ENCODE data around the gene RAVER1.
A peak's percentile ranks its signal among the peaks of the same experiment; 100 is the strongest.
"Not testable (repeated sequence)": the region's sequence is repeated elsewhere in the genome, so short reads cannot be mapped to it uniquely, and the experiment has no call there.

RAVER1 gene

GRCh38 chr19:10339380-10339960, 6.1 kb upstream of the RAVER1 start, which contains the start of gene ICAM3:
TSS of gene ICAM3 (minus strand) at chr19:10339624. CDS start at chr19:10339614, 10 bp downstream.
- H3K4me3 ChIP-seq (ENCODE audit: low read depth, low read length), result no peak within 1 kb of the TSS
- H3K36me3 ChIP-seq (ENCODE audit: control insufficient read depth, insufficient read depth, low read length), result no peaks in the 10 kb centered on the region
- peaks cover 2% of the 10 kb centered on the region for H3K27me3 ChIP-seq (ENCODE audit: control insufficient read depth, insufficient read depth, low read length)
- no peak within 1 kb of the TSS for H3K9ac ChIP-seq (ENCODE audit: low read depth, low read length)
- H3K9me3 ChIP-seq (ENCODE audit: control insufficient read depth, insufficient read depth, low read length), result no peaks in the 10 kb centered on the region
- H3K4me1 ChIP-seq (ENCODE audit: control insufficient read depth, insufficient read depth, low read length), result peaks cover 5% of the 10 kb centered on the region

GRCh38 chr19:10338940-10339339, 5.6 kb upstream of the RAVER1 start:
- Histone ChIP-seq H3K4me3 (ENCODE audit: low read depth, low read length) (no peak overlapping the region), H3K9me3 (ENCODE audit: control insufficient read depth, insufficient read depth, low read length) (no peaks in the 10 kb centered on the region), H3K27me3 (ENCODE audit: control insufficient read depth, insufficient read depth, low read length) (peaks cover 6% of the 10 kb centered on the region), H3K4me1 (ENCODE audit: control insufficient read depth, insufficient read depth, low read length) (peaks cover 5% of the 10 kb centered on the region), H3K9ac (ENCODE audit: low read depth, low read length) (no peak overlapping the region), H3K36me3 (ENCODE audit: control insufficient read depth, insufficient read depth, low read length) (no peaks in the 10 kb centered on the region)

GRCh38 chr19:10336725-10337124, 3.4 kb upstream of the RAVER1 start:
- not testable (repeated sequence) for H3K36me3 ChIP-seq (ENCODE audit: control insufficient read depth, insufficient read depth, low read length); H3K4me3 ChIP-seq (ENCODE audit: low read depth, low read length); H3K9me3 ChIP-seq (ENCODE audit: control insufficient read depth, insufficient read depth, low read length); H3K27me3 ChIP-seq (ENCODE audit: control insufficient read depth, insufficient read depth, low read length); H3K9ac ChIP-seq (ENCODE audit: low read depth, low read length); H3K4me1 ChIP-seq (ENCODE audit: control insufficient read depth, insufficient read depth, low read length)

GRCh38 chr19:10335352-10335985, 2.1 kb upstream of the RAVER1 start:
- Histone ChIP-seq H3K9ac (ENCODE audit: low read depth, low read length) (no peak overlapping the region), H3K9me3 (ENCODE audit: control insufficient read depth, insufficient read depth, low read length) (no peaks in the 10 kb centered on the region), H3K4me1 (ENCODE audit: control insufficient read depth, insufficient read depth, low read length) (peaks cover 7% of the 10 kb centered on the region), H3K4me3 (ENCODE audit: low read depth, low read length) (peak overlapping the region; percentile 92), H3K27me3 (ENCODE audit: control insufficient read depth, insufficient read depth, low read length) (peaks cover 6% of the 10 kb centered on the region), H3K36me3 (ENCODE audit: control insufficient read depth, insufficient read depth, low read length) (peaks cover under 1% of the 10 kb centered on the region)

GRCh38 chr19:10334588-10335351, 1.4 kb upstream of the RAVER1 start:
- Histone ChIP-seq H3K9ac (ENCODE audit: low read depth, low read length) (no peak overlapping the region), H3K36me3 (ENCODE audit: control insufficient read depth, insufficient read depth, low read length) (peaks cover 8% of the 10 kb centered on the region), H3K4me1 (ENCODE audit: control insufficient read depth, insufficient read depth, low read length) (peaks cover 7% of the 10 kb centered on the region), H3K4me3 (ENCODE audit: low read depth, low read length) (peak overlapping the region; percentile 92), H3K27me3 (ENCODE audit: control insufficient read depth, insufficient read depth, low read length) (peaks cover 6% of the 10 kb centered on the region), H3K9me3 (ENCODE audit: control insufficient read depth, insufficient read depth, low read length) (no peaks in the 10 kb centered on the region)

- Histone ChIP-seq H3K27me3 (ENCODE audit: control insufficient read depth, insufficient read depth, low read length) (peaks cover 6% of the 10 kb centered on the region), H3K9ac (ENCODE audit: low read depth, low read length) (peak overlapping the region; percentile 9), H3K4me1 (ENCODE audit: control insufficient read depth, insufficient read depth, low read length) (peaks cover 3% of the 10 kb centered on the region), H3K36me3 (ENCODE audit: control insufficient read depth, insufficient read depth, low read length) (peaks cover 16% of the 10 kb centered on the region), H3K4me3 (ENCODE audit: low read depth, low read length) (peak overlapping the region; percentile 92), H3K9me3 (ENCODE audit: control insufficient read depth, insufficient read depth, low read length) (no peaks in the 10 kb centered on the region)
Measured at GRCh38 chr19:10333758-10334587, 644 bp upstream of the RAVER1 start.

- H3K4me1 ChIP-seq (ENCODE audit: control insufficient read depth, insufficient read depth, low read length), result peaks cover 3% of the 10 kb centered on the region
- H3K4me3 ChIP-seq (ENCODE audit: low read depth, low read length), result peak overlapping the region; percentile 92
- peak overlapping the region; percentile 1 for H3K9ac ChIP-seq (ENCODE audit: low read depth, low read length)
- H3K27me3 ChIP-seq (ENCODE audit: control insufficient read depth, insufficient read depth, low read length), result peaks cover 6% of the 10 kb centered on the region
- H3K9me3 ChIP-seq (ENCODE audit: control insufficient read depth, insufficient read depth, low read length), result no peaks in the 10 kb centered on the region
- H3K36me3 ChIP-seq (ENCODE audit: control insufficient read depth, insufficient read depth, low read length), result peaks cover 31% of the 10 kb centered on the region
Measured at GRCh38 chr19:10332158-10332964, 968 bp downstream of the RAVER1 start.

GRCh38 chr19:10329555-10329954, 3.8 kb downstream of the RAVER1 start:
- Histone ChIP-seq H3K9ac (ENCODE audit: low read depth, low read length) (no peak overlapping the region), H3K4me3 (ENCODE audit: low read depth, low read length) (no peak overlapping the region), H3K4me1 (ENCODE audit: control insufficient read depth, insufficient read depth, low read length) (peaks cover 3% of the 10 kb centered on the region), H3K36me3 (ENCODE audit: control insufficient read depth, insufficient read depth, low read length) (peaks cover 33% of the 10 kb centered on the region), H3K9me3 (ENCODE audit: control insufficient read depth, insufficient read depth, low read length) (no peaks in the 10 kb centered on the region), H3K27me3 (ENCODE audit: control insufficient read depth, insufficient read depth, low read length) (peaks cover 5% of the 10 kb centered on the region)

GRCh38 chr19:10328558-10329429, 4.5 kb downstream of the RAVER1 start:
- no peak overlapping the region for H3K9ac ChIP-seq (ENCODE audit: low read depth, low read length)
- H3K36me3 ChIP-seq (ENCODE audit: control insufficient read depth, insufficient read depth, low read length), result peaks cover 40% of the 10 kb centered on the region
- H3K9me3 ChIP-seq (ENCODE audit: control insufficient read depth, insufficient read depth, low read length), result no peaks in the 10 kb centered on the region
- no peak overlapping the region for H3K4me3 ChIP-seq (ENCODE audit: low read depth, low read length)
- H3K27me3 ChIP-seq (ENCODE audit: control insufficient read depth, insufficient read depth, low read length), result no peaks in the 10 kb centered on the region
- H3K4me1 ChIP-seq (ENCODE audit: control insufficient read depth, insufficient read depth, low read length), result peaks cover 3% of the 10 kb centered on the region

- H3K4me1 ChIP-seq (ENCODE audit: control insufficient read depth, insufficient read depth, low read length), result peaks cover 3% of the 10 kb centered on the region
- no peak overlapping the region for H3K4me3 ChIP-seq (ENCODE audit: low read depth, low read length)
- no peaks in the 10 kb centered on the region for H3K27me3 ChIP-seq (ENCODE audit: control insufficient read depth, insufficient read depth, low read length)
- no peak overlapping the region for H3K9ac ChIP-seq (ENCODE audit: low read depth, low read length)
- H3K36me3 ChIP-seq (ENCODE audit: control insufficient read depth, insufficient read depth, low read length), result peaks cover 50% of the 10 kb centered on the region
- H3K9me3 ChIP-seq (ENCODE audit: control insufficient read depth, insufficient read depth, low read length), result no peaks in the 10 kb centered on the region
Measured at GRCh38 chr19:10327793-10328192, 5.5 kb downstream of the RAVER1 start.

All from iPS-15b (cell line).